KMS-11 (cell line): Measurements from ENCODE around the gene MYRIP.

Experiments used
- H2AFZ ChIP-seq: fragments of 200-600 bp; sonication (generic); 2 replicates; pipeline ENCODE4 v1.6.1; 2016; ENCODE audit warnings: antibody characterized with exemption, mixed run types, low read depth
- H3K27ac ChIP-seq: fragments of 200-600 bp; sonication (generic); 2 replicates; pipeline ENCODE4 v1.6.1; 2016; ENCODE audit warnings: mild to moderate bottlenecking, mixed run types
- H3K27me3 ChIP-seq: fragments of 200-600 bp; sonication (generic); 2 replicates; pipeline ENCODE4 v1.6.1; 2017; ENCODE audit warnings: mild to moderate bottlenecking, low read depth, mixed run types, moderate library complexity; ENCODE audit not compliant: insufficient read depth
- H3K36me3 ChIP-seq: fragments of 200-600 bp; sonication (generic); 2 replicates; pipeline ENCODE4 v1.6.1; 2017; ENCODE audit warnings: mild to moderate bottlenecking, mixed run types; ENCODE audit not compliant: insufficient read depth
- H3K4me1 ChIP-seq: fragments of 200-600 bp; sonication (generic); 2 replicates; pipeline ENCODE4 v1.6.1; 2016; ENCODE audit warnings: mild to moderate bottlenecking, low read depth, mixed run types; ENCODE audit not compliant: poor library complexity, severe bottlenecking
- H3K4me2 ChIP-seq: fragments of 200-600 bp; sonication (generic); 2 replicates; pipeline ENCODE4 v1.7.0; 2016; ENCODE audit warnings: mild to moderate bottlenecking, mixed run types
- H3K4me3 ChIP-seq: fragments of 200-600 bp; sonication (generic); IDR thresholded peaks from 2 replicates; pipeline ENCODE4 v1.6.1; 2017; ENCODE audit warnings: low read depth, low read length, mixed read lengths; ENCODE audit not compliant: insufficient read depth
- H3K79me2 ChIP-seq: fragments of 200-600 bp; sonication (generic); 2 replicates; pipeline ENCODE4 v1.6.1; 2016; ENCODE audit warnings: low read depth, mixed run types; ENCODE audit not compliant: insufficient read depth
- H3K9ac ChIP-seq: fragments of 200-600 bp; sonication (generic); 2 replicates; pipeline ENCODE4 v1.6.1; 2016; ENCODE audit warnings: mild to moderate bottlenecking, mixed run types
- H4K20me1 ChIP-seq: fragments of 200-600 bp; sonication (generic); 2 replicates; pipeline ENCODE4 v1.6.1; 2016; ENCODE audit warnings: mild to moderate bottlenecking, mixed run types; ENCODE audit not compliant: insufficient read depth
- CTCF ChIP-seq: fragments of 200-600 bp; sonication (generic); conservative IDR thresholded peaks from 2 replicates; pipeline ENCODE4 v1.6.1; 2017; ENCODE audit warnings: low read depth, mild to moderate bottlenecking, antibody characterized with exemption, low read length, moderate library complexity, mixed read lengths

The MYRIP gene

GRCh38 chr3:40290396-40290795 is 481.0 kb downstream of the MYRIP start:
- peak overlapping the region; percentile 6; the same call in 1 of the 2 replicates for H3K4me2 ChIP-seq

GRCh38 chr3:40291471-40291870 is 482.1 kb downstream of the MYRIP start:
- H3K27me3 ChIP-seq: no peaks in the 10 kb centered on the region
- H3K4me3 ChIP-seq: no peak overlapping the region
- no peaks in the 10 kb centered on the region for H3K79me2 ChIP-seq
- TF ChIP-seq CTCF: no peak
- H3K4me2 ChIP-seq: no peak overlapping the region
- H3K9ac ChIP-seq: no peak overlapping the region
- H4K20me1 ChIP-seq: no peaks in the 10 kb centered on the region
- no peaks in the 10 kb centered on the region for H3K36me3 ChIP-seq
- H3K27ac ChIP-seq: no peak overlapping the region
- H2AFZ ChIP-seq: no peak overlapping the region
- H3K4me1 ChIP-seq: peaks cover 7% of the 10 kb centered on the region

More at GRCh38 chr3:40290396-40290795, 481.0 kb downstream of the MYRIP start:
- Histone ChIP-seq H3K9ac (no peak overlapping the region), H4K20me1 (no peaks in the 10 kb centered on the region), H3K36me3 (no peaks in the 10 kb centered on the region), H3K79me2 (no peaks in the 10 kb centered on the region), H3K4me1 (peaks cover 7% of the 10 kb centered on the region), H3K4me3 (no peak overlapping the region), H2AFZ (no peak overlapping the region), H3K27ac (no peak overlapping the region), H3K27me3 (no peaks in the 10 kb centered on the region)
- TF ChIP-seq CTCF: no peak

- Histone ChIP-seq H3K36me3 (no peaks in the 10 kb centered on the region), H3K79me2 (no peaks in the 10 kb centered on the region), H3K9ac (no peak overlapping the region), H2AFZ (no peak overlapping the region), H3K27ac (no peak overlapping the region), H3K27me3 (no peaks in the 10 kb centered on the region), H3K4me3 (no peak overlapping the region), H4K20me1 (no peaks in the 10 kb centered on the region), H3K4me2 (no peak overlapping the region), H3K4me1 (peaks cover 7% of the 10 kb centered on the region)
- TF ChIP-seq CTCF: no peak
These were observed 483.4 kb downstream of the MYRIP start for GRCh38 chr3:40292637-40293349.

GRCh38 chr3:40294434-40294833 is 485.0 kb downstream of the MYRIP start:
- H3K9ac ChIP-seq: no peak overlapping the region
- peaks cover 7% of the 10 kb centered on the region for H3K4me1 ChIP-seq
- TF ChIP-seq CTCF: no peak
- no peaks in the 10 kb centered on the region for H3K27me3 ChIP-seq
- H3K36me3 ChIP-seq: no peaks in the 10 kb centered on the region
- no peak overlapping the region for H3K4me2 ChIP-seq
- H3K79me2 ChIP-seq: no peaks in the 10 kb centered on the region
- no peak overlapping the region for H3K27ac ChIP-seq
- no peak overlapping the region for H2AFZ ChIP-seq
- H3K4me3 ChIP-seq: no peak overlapping the region
- H4K20me1 ChIP-seq: no peaks in the 10 kb centered on the region
